Neural cell (in vitro differentiated cells): ENCODE measurements around the gene OR7G1.

Experiments
- EZH2 ChIP-seq: fragments of 200-600, 300-800 bp; shearing (Covaris generic), sonication (generic); IDR thresholded peaks from 2 replicates; pipeline ENCODE4 v1.6.1; 2014; ENCODE audit warnings: antibody characterized with exemption, low read length, borderline replicate concordance, mild to moderate bottlenecking; ENCODE audit not compliant: insufficient read depth, poor library complexity, severe bottlenecking
- SMC3 ChIP-seq: fragments of 450-650 bp; conservative IDR thresholded peaks from 2 replicates; pipeline ENCODE4 v1.6.1; 2014; ENCODE audit warnings: antibody characterized with exemption, mild to moderate bottlenecking, moderate library complexity; ENCODE audit not compliant: poor library complexity

DNA sequence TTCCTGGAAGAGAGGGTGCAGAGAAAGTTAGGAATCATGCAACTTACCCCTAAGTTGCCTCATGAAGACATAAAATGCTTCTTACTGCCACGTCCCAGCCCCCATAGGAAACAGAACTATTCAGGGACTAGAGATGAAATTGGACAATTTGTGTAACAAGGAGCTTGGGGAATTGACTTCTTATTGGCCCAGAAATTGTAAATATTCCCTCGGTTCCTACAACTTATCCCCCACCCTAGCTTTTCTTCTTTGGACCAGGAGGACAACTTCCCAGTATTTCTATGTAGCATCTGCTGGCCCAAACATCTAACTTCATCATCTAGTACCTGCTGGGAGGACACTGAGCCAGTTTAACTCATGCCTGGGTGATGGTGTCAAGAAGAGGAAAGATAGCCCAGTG, 28.8 kb downstream of the OR7G1 start, which contains the start of gene OR1M1:
- TF ChIP-seq SMC3 (no peak), EZH2 (no peak)
